Measurements from ENCODE around the gene SKIC8.

Gene SKIC8

GRCh38 chr15:78291052-78291451 lies 8.4 kb downstream of the SKIC8 start:
- no peak for DNase-seq (ENCODE audit: low read depth)

- no peak for DNase-seq (ENCODE audit: low read depth)
These were observed 9.2 kb downstream of the SKIC8 start for GRCh38 chr15:78290222-78290621.

- DNase-seq (ENCODE audit: low read depth), result no peak
These were observed 14.7 kb downstream of the SKIC8 start for GRCh38 chr15:78284758-78285157.

GRCh38 chr15:78282324-78282723 lies 17.1 kb downstream of the SKIC8 start:
- no peak for DNase-seq (ENCODE audit: low read depth)

- no peak for DNase-seq (ENCODE audit: low read depth)
These were observed 18.9 kb downstream of the SKIC8 start for GRCh38 chr15:78280319-78281072.

- no peak for DNase-seq (ENCODE audit: low read depth)
These were observed 23.1 kb downstream of the SKIC8 start for GRCh38 chr15:78276064-78276943.

- DNase-seq (ENCODE audit: low read depth), result no peak
These were observed 24.4 kb downstream of the SKIC8 start for GRCh38 chr15:78274994-78275393.

GRCh38 chr15:78272776-78273175 lies 26.6 kb downstream of the SKIC8 start:
- DNase-seq (ENCODE audit: low read depth), result no peak

- DNase-seq (ENCODE audit: low read depth), result no peak
These were observed 27.1 kb downstream of the SKIC8 start for GRCh38 chr15:78272316-78272715.

- DNase-seq (ENCODE audit: low read depth), result no peak
These were observed 32.6 kb downstream of the SKIC8 start for GRCh38 chr15:78266806-78267205.

GRCh38 chr15:78266229-78266628 lies 33.2 kb downstream of the SKIC8 start:
- DNase-seq (ENCODE audit: low read depth), result no peak

GRCh38 chr15:78265752-78266224 lies 33.6 kb downstream of the SKIC8 start:
- DNase-seq (ENCODE audit: low read depth), result no peak

GRCh38 chr15:78265137-78265460 lies 34.3 kb downstream of the SKIC8 start:
- no peak for DNase-seq (ENCODE audit: low read depth)

- peak; percentile 47 for DNase-seq (ENCODE audit: low read depth)
These were observed 34.9 kb downstream of the SKIC8 start, which contains the start of gene DNAJA4 for GRCh38 chr15:78264304-78265136. TSS of gene DNAJA4 (plus strand) at chr15:78264562. CDS start at chr15:78264764, 202 bp downstream.

GRCh38 chr15:78263907-78264303 lies 35.5 kb downstream of the SKIC8 start:
- no peak for DNase-seq (ENCODE audit: low read depth)

- DNase-seq (ENCODE audit: low read depth), result no peak
These were observed 36.0 kb downstream of the SKIC8 start for GRCh38 chr15:78263351-78263781.

- DNase-seq (ENCODE audit: low read depth), result no peak
These were observed 38.3 kb downstream of the SKIC8 start for GRCh38 chr15:78261062-78261461.

- DNase-seq (ENCODE audit: low read depth), result no peak
These were observed 38.9 kb downstream of the SKIC8 start for GRCh38 chr15:78260489-78260888.

- no peak for DNase-seq (ENCODE audit: low read depth)
These were observed 40.2 kb downstream of the SKIC8 start for GRCh38 chr15:78259232-78259631.

GRCh38 chr15:78257681-78258080 lies 41.7 kb downstream of the SKIC8 start:
- no peak for DNase-seq (ENCODE audit: low read depth)

GRCh38 chr15:78256044-78256437 lies 43.4 kb downstream of the SKIC8 start:
- DNase-seq (ENCODE audit: low read depth), result no peak

GRCh38 chr15:78255421-78256043 lies 43.9 kb downstream of the SKIC8 start:
- DNase-seq (ENCODE audit: low read depth), result no peak

Measured in activated T-helper 1 cell treated with Interleukin-2 at 50 U/mL for 16 hours (primary cell).